SK-N-SH treated with all-trans-retinoic acid at 6 μM for 48 hours (cell line): ENCODE data around the gene DDX49.

Experiments
- ISL1 ChIP-seq: fragments of 250-450 bp; sonication (Bioruptor Pico); IDR thresholded peaks from 2 replicates; pipeline ENCODE4 v2.1.2; 2022; ENCODE audit warnings: mild to moderate bottlenecking, moderate library complexity
- TCF4 ChIP-seq: fragments of 250-450 bp; sonication (Bioruptor Pico); IDR thresholded peaks from 2 replicates; pipeline ENCODE4 v1.8.0; 2021; ENCODE audit warnings: mild to moderate bottlenecking, moderate library complexity, borderline replicate concordance
- ZFP3 ChIP-seq: fragments of 250-450 bp; sonication (Bioruptor Pico); IDR thresholded peaks from 2 replicates; pipeline ENCODE4 v1.5.0; 2020; ENCODE audit warnings: mild to moderate bottlenecking, moderate library complexity

- TF ChIP-seq ISL1 (no peak), TCF4 (no peak), ZFP3 (CRISPR knock-in tag) (no peak)
Measured at GRCh38 chr19:18910010-18910409, 9.5 kb upstream of the DDX49 start.
